Measurements from ENCODE around the gene RAD54L2. TPM values are rescaled to one million over a fixed set of nuclear protein-coding genes. Genes with fewer than 3 reads are reported as not detected.
"Not testable (repeated sequence)": the region's sequence is repeated elsewhere in the genome, so short reads cannot be mapped to it uniquely, and the experiment has no call there.

The RAD54L2 gene
- total RNA-seq, 3 donors from 2014 or later = 16.1 to 32.8 (median 16.3) TPM

DNA sequence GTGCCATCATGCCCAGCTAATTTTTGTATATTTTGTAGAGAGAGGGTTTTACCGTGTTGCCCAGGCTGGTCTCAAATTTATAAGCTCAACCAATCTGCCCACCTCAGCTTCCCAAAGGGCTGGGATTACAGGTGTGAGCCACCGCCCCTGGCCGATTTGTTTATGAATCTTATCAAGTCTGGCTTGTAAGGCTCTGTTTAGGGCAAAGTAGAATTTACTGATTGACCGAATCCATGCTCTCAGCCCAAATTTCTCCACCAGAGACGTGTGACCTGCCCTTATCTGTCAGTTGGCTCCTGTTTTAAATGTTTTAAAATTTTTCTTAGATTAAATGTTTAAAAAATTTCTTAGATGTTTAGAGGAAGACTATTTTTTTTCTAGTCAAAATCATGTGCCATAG is 19.5 kb downstream of the RAD54L2 start:
- Histone ChIP-seq H3K4me1 (ENCODE audit: low read depth) (no peaks in the 10 kb centered on the region), H3K9me3 (no peaks in the 10 kb centered on the region), H3K4me3 (no peak overlapping the region), H3K36me3 (ENCODE audit: low read depth) (no peaks in the 10 kb centered on the region)
- ATAC-seq (no peak), DNase-seq (no peak)
- TF ChIP-seq, protein P1, sequence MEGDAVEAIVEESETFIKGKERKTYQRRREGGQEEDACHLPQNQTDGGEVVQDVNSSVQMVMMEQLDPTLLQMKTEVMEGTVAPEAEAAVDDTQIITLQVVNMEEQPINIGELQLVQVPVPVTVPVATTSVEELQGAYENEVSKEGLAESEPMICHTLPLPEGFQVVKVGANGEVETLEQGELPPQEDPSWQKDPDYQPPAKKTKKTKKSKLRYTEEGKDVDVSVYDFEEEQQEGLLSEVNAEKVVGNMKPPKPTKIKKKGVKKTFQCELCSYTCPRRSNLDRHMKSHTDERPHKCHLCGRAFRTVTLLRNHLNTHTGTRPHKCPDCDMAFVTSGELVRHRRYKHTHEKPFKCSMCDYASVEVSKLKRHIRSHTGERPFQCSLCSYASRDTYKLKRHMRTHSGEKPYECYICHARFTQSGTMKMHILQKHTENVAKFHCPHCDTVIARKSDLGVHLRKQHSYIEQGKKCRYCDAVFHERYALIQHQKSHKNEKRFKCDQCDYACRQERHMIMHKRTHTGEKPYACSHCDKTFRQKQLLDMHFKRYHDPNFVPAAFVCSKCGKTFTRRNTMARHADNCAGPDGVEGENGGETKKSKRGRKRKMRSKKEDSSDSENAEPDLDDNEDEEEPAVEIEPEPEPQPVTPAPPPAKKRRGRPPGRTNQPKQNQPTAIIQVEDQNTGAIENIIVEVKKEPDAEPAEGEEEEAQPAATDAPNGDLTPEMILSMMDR (IDR thresholded peaks at IDR 0.05) = no peak
- intact Hi-C loops (cut with DNase I, micrococcal nuclease) = no loop called here

DNA sequence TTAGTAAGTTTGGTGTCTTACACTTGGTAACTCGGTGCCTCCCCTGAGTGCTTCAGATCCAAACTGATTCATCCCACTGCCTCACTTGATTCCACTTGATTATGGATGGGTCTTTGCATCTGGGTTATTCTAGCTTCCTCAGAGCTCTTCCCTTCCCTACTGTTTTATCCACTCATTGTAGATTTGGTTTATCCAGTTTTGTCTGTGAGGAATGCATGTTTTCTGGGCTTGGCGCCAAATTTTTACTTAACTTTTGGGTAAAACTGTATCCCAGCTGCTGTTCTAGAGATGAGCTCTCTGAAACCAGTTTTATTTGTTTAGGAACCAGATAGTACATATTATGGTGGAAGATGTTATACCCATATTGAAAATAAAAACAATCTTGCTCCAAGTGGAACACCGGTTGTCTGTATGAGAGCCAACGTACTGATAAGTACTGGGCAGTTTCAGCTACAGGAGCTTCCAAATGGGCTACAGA is 20.9 kb downstream of the RAD54L2 start:
- Histone ChIP-seq H3K9me3 (no peaks in the 10 kb centered on the region), H3K4me1 (ENCODE audit: low read depth) (no peaks in the 10 kb centered on the region), H3K4me3 (no peak overlapping the region), H3K36me3 (ENCODE audit: low read depth) (no peaks in the 10 kb centered on the region)
- TF ChIP-seq, protein P1 (IDR thresholded peaks at IDR 0.05) = no peak
- intact Hi-C loops (cut with DNase I, micrococcal nuclease) = no loop called here
- ATAC-seq (no peak), DNase-seq (peak in 1 of 3 donors; percentile 24)

DNA sequence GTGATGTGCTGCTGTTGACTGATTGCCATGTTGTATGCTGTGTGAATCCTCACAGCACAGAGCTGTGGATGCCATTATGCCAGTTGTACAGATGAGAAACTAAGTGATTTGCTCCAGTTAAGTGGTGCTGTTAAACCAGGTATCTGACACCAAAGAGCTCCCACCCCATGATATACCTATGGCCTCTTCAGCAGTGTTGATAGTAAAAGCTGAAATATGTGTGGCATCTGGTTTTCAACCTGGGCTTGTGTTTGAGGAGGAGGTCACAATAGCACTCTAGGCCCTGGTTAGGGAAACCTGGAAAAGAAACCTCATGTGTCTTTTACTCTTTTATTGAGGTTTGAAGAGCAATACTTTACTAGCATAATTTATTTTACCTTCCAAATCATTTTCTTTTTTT is 21.4 kb downstream of the RAD54L2 start:
- TF ChIP-seq, protein P1 (IDR thresholded peaks at IDR 0.05) = no peak

DNA sequence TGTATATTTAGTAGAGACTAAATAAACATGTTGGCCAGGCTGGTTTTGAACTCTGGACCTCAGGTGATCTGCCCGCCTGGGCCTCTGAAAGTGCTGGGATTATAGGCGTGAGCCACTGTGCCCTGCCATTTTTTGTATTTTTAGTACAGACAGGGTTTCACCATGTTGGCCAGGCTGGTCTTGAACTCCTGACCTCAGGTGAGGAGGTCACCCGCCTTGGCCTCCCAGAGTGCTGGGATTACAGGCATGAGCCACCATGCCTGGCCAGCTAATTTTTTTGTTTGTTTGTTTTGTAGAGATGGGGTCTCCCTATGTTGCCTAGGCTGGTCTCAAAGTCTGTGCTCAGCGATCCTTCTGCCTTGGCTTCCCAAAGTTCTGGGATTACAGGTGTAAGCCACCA is 23.9 kb downstream of the RAD54L2 start:
- H3K4me3 ChIP-seq; intact Hi-C loops (cut with DNase I, micrococcal nuclease); DNase-seq; ATAC-seq; H3K36me3 ChIP-seq (ENCODE audit: low read depth); H3K4me1 ChIP-seq (ENCODE audit: low read depth); H3K9me3 ChIP-seq: not testable (repeated sequence)

More for the DNA sequence above, 21.4 kb downstream of the RAD54L2 start:
- Histone ChIP-seq H3K9me3 (no peaks in the 10 kb centered on the region), H3K4me3 (no peak overlapping the region), H3K36me3 (ENCODE audit: low read depth) (no peaks in the 10 kb centered on the region), H3K4me1 (ENCODE audit: low read depth) (no peaks in the 10 kb centered on the region)
- DNase-seq = no peak
- intact Hi-C loops (cut with DNase I, micrococcal nuclease) = no loop called here
- ATAC-seq = no peak

DNA sequence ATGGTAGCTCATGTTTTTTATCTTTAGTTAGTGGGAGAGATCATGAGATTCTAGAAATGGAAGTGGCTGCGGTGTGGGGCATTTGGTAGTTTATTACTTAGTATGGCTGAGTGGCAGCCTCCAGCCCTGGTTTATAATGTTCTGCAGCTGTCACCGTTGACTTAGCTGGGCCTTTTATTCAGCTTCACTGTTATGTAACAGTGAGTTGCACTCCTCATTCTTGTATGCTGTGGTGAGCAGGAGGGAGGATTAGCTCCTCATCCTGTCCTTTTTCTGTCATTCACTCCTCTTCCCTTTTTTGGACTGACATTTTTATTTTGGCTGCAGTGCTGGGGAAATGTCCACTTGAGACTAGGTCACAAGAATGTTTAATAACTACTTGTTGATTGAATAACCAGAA is 29.5 kb downstream of the RAD54L2 start:
- no peaks in the 10 kb centered on the region for H3K4me1 ChIP-seq (ENCODE audit: low read depth)
- H3K4me3 ChIP-seq = no peak overlapping the region
- DNase-seq = no peak
- TF ChIP-seq, protein P1 (IDR thresholded peaks at IDR 0.05) = no peak
- no peaks in the 10 kb centered on the region for H3K36me3 ChIP-seq (ENCODE audit: low read depth)
- ATAC-seq = peak; percentile 27
- intact Hi-C loops (cut with DNase I, micrococcal nuclease) = no loop called here
- H3K9me3 ChIP-seq = no peaks in the 10 kb centered on the region

DNA sequence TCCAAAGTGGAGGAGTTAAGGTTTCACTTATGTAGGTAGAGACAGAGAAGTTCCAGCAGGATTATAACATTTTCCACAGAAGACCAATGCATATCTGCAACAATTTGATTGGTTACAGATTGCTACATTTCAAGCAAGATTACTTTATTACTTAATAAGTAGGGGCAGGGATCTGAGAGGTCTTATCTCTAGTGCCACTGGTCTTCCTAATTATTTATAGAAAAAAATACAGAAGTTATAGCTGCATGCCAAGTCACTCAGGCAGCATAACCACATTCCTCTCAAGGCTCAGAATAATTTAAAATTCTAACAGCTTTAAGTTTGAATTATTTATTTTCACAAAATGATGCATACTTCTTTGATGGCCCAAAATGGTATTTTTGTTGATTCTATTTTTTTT is 30.5 kb downstream of the RAD54L2 start:
- no peak overlapping the region for H3K4me3 ChIP-seq
- no peak for DNase-seq
- TF ChIP-seq, protein P1 (IDR thresholded peaks at IDR 0.05) = no peak
- no peaks in the 10 kb centered on the region for H3K9me3 ChIP-seq
- ATAC-seq = no peak
- no peaks in the 10 kb centered on the region for H3K36me3 ChIP-seq (ENCODE audit: low read depth)
- H3K4me1 ChIP-seq (ENCODE audit: low read depth) = no peaks in the 10 kb centered on the region
- intact Hi-C loops (cut with DNase I, micrococcal nuclease) = no loop called here
